ENCODE measurements around the gene EDC4. TPM values are rescaled to one million over a fixed set of nuclear protein-coding genes. Genes with fewer than 3 reads are reported as not detected.

EDC4 gene
- total RNA-seq, 2 experiments from 2014 or later: 86.6 to 89.6 TPM

GRCh38 chr16:67847064-67847861 is 25.6 kb upstream of the EDC4 start, which contains the start of gene CENPT:
Gene CENPT (minus strand): TSS chr16:67847693. CDS start chr16:67833859, 13,834 bp downstream.
- TF ChIP-seq EZH2phosphoT487 (IDR thresholded peaks at IDR 0.05; ENCODE audit: borderline replicate concordance, low read depth, low read length): no peak
- TF ChIP-seq, protein P1, sequence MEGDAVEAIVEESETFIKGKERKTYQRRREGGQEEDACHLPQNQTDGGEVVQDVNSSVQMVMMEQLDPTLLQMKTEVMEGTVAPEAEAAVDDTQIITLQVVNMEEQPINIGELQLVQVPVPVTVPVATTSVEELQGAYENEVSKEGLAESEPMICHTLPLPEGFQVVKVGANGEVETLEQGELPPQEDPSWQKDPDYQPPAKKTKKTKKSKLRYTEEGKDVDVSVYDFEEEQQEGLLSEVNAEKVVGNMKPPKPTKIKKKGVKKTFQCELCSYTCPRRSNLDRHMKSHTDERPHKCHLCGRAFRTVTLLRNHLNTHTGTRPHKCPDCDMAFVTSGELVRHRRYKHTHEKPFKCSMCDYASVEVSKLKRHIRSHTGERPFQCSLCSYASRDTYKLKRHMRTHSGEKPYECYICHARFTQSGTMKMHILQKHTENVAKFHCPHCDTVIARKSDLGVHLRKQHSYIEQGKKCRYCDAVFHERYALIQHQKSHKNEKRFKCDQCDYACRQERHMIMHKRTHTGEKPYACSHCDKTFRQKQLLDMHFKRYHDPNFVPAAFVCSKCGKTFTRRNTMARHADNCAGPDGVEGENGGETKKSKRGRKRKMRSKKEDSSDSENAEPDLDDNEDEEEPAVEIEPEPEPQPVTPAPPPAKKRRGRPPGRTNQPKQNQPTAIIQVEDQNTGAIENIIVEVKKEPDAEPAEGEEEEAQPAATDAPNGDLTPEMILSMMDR (conservative IDR thresholded peaks at IDR 0.05; ENCODE audit: low read length): no peak
- peak; percentile 77 for DNase-seq (ENCODE audit: low spot score)
- H3K27ac ChIP-seq (ENCODE audit: low read depth, low read length, poor library complexity, severe bottlenecking): peak within 1 kb of the TSS; percentile 80
- no peaks in the 10 kb centered on the region for H3K9me2 ChIP-seq (ENCODE audit: insufficient read depth, low read length)
- H3K4me3 ChIP-seq (ENCODE audit: low read depth, low read length, poor library complexity, severe bottlenecking): peak within 1 kb of the TSS; percentile 99
- peaks cover 32% of the 10 kb centered on the region for H3K36me3 ChIP-seq (ENCODE audit: insufficient read depth, low read length)
- H3K4me1 ChIP-seq (ENCODE audit: insufficient read depth, low read length, poor library complexity, severe bottlenecking): peaks cover 38% of the 10 kb centered on the region
- H2AFZ ChIP-seq (ENCODE audit: low read length): peak within 1 kb of the TSS; percentile 54; the same call in 1 of the 2 replicates
- peaks cover 16% of the 10 kb centered on the region for H4K20me1 ChIP-seq (ENCODE audit: insufficient read depth, low read length)
- H3K79me2 ChIP-seq (ENCODE audit: insufficient read depth, low read depth, low read length): peaks cover 88% of the 10 kb centered on the region
- ChIA-PET POLR2A (interaction anchor here (1.4 kb wide), 1 partner anchor 40 kb away, joined by 7 read pairs; the partner anchor contains the start of genes RANBP10 and TSNAXIP1), CTCF (ENCODE audit: unreplicated experiment) (interaction anchor here (1.2 kb wide), 1 partner anchor 14 kb away, joined by 5 read pairs; no protein-coding TSS in a partner anchor)
- intact Hi-C loops (cut with micrococcal nuclease; ENCODE audit: unreplicated experiment): no loop called here
- no TSS peak for BruUV-seq (replicated peaks)
- H3K9me3 ChIP-seq (ENCODE audit: low read length): no peaks in the 10 kb centered on the region
- peak within 1 kb of the TSS; percentile 98 for H3K4me2 ChIP-seq (ENCODE audit: low read length)

DNA sequence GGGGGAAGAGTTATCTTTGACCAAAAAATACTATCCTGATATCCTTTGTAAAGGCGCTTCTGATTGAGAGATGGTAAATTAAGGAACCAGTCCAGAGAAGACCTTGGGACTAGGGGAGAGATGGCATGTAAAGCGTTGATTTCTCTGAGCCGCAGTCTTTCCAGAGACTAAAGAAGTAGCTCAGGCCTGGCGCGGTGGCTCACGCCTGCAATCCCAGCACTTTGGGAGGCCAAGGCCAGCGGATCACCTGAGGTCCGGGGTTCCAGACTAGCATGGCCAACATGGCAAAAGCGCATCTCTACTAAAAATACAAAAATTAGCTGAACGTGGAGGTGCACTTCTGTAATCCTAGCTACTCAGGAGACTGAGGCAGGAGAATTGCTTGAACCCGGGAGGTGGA is 24.7 kb upstream of the EDC4 start:
- Histone ChIP-seq H3K9me2 (ENCODE audit: insufficient read depth, low read length) (no peaks in the 10 kb centered on the region), H3K36me3 (ENCODE audit: insufficient read depth, low read length) (peaks cover 35% of the 10 kb centered on the region), H4K20me1 (ENCODE audit: insufficient read depth, low read length) (peaks cover 16% of the 10 kb centered on the region), H3K79me2 (ENCODE audit: insufficient read depth, low read depth, low read length) (peaks cover 93% of the 10 kb centered on the region), H3K4me1 (ENCODE audit: insufficient read depth, low read length, poor library complexity, severe bottlenecking) (peaks cover 38% of the 10 kb centered on the region), H3K27ac (ENCODE audit: low read depth, low read length, poor library complexity, severe bottlenecking) (no peak overlapping the region), H3K9me3 (ENCODE audit: low read length) (no peaks in the 10 kb centered on the region), H2AFZ (ENCODE audit: low read length) (no peak overlapping the region), H3K4me3 (ENCODE audit: low read depth, low read length, poor library complexity, severe bottlenecking) (peak overlapping the region; percentile 99), H3K4me2 (ENCODE audit: low read length) (peak overlapping the region; percentile 82)
- TF ChIP-seq, protein P1 (conservative IDR thresholded peaks at IDR 0.05; ENCODE audit: low read length): no peak
- TF ChIP-seq EZH2phosphoT487 (IDR thresholded peaks at IDR 0.05; ENCODE audit: borderline replicate concordance, low read depth, low read length): no peak
- ChIA-PET POLR2A (interaction anchor here (0.5 to 0.9 kb wide), 3 partner anchors 13 to 129 kb away, joined by 3 to 4 read pairs (median 3); partner anchors contain the start of gene GFOD2), CTCF (ENCODE audit: unreplicated experiment) (interaction anchor here (0.5 kb wide), 1 partner anchor 25 kb away, joined by 3 read pairs; the partner anchor contains the start of gene EDC4)
- DNase-seq (ENCODE audit: low spot score): no peak
- intact Hi-C loops (cut with micrococcal nuclease; ENCODE audit: unreplicated experiment): no loop called here
- TSS peak; percentile 47 for BruUV-seq (replicated peaks)

Measured in OCI-LY7 (cell line).